SH-SY5Y (cell line): ENCODE results near the gene CD248.

Experiments used
- GATA2 ChIP-seq: IDR thresholded peaks from 2 replicates; pipeline ENCODE4 v1.6.1; 2011; ENCODE audit warnings: mild to moderate bottlenecking, low read depth, low read length
- GATA3 ChIP-seq: IDR thresholded peaks from 2 replicates; pipeline ENCODE4 v1.6.1; 2011; ENCODE audit warnings: low read depth, mild to moderate bottlenecking, low read length, moderate library complexity

Gene CD248

DNA sequence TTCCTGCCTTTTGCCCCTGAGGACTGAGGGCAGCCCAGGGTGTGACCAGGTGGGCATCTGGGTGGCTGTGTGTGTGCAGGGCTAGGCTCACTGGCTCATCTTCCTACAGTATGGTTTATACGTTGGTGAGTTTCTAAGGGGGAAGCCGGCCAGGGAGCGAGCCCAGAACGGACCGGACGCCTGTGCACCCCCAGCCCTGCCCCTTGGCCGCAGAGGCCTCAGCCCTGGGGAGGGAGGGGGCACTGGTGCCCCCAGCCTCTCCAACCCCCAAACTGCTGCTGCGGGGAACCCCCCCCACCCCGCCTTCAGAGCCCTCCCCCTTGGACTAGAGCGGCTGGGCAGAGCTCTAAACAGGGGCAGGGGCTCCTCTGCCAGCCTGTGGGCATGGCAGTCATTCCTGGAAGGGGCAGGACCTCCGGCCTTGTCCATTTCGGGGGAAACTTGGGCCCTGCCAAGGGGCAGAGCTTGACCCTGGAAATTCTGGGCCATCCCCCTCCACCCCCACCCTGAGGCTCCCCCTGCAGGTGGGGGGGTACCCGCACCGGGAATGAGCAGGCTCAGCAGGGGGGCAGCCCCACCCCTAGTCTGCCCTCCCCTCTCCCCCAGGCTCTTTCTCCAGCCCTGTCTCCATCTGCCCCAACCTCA lies 33.3 kb downstream of the CD248 start:
- TF ChIP-seq GATA3 (no peak), GATA2 (no peak)

DNA sequence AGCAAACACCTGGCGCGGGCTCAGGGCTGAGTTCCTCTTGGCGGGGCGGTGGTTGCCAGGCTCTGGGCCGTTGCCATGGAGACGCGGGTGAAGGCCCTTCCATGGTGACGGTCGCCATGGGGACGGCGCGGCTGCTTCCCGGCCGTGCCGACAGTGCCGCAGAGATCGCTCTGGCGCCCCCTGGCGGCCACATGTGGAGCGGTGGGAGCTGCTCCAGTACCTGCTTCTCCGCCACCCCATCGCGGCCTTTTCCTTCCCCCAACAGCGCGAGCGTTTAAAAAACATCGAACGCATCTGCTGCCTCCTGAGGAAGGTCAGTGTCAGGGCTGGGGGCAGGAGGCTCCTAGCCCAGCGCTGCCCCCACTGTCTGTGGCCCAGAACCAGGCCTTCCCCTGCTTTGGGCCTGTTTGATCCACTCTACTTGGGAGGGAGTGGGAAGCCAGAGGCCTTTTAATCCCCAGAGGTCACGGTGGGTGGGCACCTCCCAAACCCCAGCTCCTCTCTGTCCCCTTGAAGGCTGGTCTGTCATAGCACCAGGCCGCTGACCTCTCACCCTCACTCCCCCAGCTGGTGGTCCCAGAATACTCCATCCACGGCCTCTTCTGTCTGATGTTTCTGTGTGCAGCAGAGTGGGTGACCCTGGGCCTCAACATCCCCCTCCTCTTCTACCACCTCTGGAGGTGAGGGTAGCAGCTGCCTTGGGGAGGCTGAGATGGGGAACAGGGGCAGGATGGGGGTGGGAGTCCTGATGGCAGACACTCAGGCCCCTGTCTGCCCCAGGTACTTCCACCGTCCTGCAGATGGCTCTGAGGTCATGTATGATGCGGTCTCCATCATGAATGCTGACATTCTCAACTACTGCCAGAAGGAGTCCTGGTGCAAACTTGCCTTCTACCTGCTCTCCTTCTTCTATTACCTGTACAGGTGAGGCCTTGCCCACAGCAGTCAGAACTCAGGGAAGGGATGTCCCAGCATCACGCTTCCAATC lies 34.1 kb downstream of the CD248 start:
- TF ChIP-seq GATA2, result no peak

DNA sequence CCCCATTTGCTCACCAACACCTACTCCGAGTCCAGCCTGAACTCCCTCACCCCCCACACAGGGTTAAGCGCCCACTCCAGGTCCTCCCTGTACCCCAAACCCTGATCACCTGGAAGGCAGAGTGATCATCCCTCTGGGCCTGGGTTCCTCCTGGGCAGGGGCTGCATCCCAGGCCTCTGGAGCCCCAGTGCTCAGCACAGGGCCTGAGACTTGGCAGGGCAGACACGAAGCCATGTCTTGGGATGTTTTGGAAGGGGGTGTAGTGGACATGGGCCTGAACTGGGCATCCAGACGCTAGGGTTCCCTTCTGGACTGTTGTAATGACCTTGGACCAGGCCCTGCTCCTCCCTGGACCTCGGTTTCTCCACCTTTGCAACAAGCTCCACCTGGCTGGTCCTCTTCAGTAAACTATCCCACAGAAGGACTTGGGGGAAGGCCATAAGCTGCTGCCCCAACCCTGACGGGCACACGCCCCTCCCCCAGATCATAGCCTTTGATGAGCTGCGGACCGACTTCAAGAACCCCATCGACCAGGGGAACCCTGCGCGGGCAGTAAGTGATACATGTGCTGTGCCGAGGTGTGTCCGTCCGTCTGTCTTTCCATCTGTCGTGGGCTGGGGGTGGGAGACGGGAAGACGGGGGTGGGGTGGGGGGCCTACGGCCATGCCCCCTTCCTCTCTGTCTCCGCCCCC lies 34.9 kb downstream of the CD248 start:
- no peak for TF ChIP-seq GATA3
- TF ChIP-seq GATA2, result no peak

DNA sequence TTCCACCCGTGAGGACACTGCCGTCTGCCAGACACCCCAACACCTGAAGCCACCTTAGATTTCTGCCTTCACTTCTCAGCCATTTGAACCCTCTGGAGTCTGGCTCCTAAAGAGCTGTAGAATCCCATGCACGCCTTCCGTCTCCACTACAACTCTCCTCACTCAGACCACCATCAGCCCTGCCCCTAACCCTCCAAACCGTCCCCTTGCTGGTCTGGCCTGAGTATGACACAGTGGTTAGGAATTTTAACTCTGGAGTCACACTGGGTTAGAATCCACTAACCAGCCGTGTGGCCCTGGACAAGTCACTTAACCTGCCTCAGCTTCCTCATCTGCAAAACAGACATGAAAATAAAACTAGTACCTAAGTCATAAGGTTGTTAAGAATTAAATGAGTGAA lies 35.8 kb downstream of the CD248 start:
- TF ChIP-seq GATA2, result no peak

DNA sequence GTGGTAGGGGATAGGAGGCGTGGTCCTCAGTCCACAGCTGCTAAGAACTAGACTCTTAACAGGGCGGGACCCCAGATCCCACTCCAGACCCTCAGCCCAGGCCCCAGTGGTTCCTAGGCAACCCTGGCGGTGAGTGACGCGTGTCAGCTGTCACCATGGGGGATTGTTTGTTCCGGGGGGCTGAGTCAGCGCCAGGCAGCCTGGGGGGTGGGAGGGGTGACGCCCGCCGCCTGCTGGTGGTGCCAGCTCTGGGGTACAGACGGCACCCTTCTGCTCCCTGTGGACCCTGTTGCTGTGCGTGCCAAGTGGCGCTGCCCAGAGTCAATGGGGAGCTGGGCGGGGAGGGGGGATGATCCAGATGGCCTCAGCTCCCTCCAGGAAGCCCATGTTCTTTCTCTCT lies 36.4 kb downstream of the CD248 start:
- TF ChIP-seq GATA2 (no peak), GATA3 (no peak)

DNA sequence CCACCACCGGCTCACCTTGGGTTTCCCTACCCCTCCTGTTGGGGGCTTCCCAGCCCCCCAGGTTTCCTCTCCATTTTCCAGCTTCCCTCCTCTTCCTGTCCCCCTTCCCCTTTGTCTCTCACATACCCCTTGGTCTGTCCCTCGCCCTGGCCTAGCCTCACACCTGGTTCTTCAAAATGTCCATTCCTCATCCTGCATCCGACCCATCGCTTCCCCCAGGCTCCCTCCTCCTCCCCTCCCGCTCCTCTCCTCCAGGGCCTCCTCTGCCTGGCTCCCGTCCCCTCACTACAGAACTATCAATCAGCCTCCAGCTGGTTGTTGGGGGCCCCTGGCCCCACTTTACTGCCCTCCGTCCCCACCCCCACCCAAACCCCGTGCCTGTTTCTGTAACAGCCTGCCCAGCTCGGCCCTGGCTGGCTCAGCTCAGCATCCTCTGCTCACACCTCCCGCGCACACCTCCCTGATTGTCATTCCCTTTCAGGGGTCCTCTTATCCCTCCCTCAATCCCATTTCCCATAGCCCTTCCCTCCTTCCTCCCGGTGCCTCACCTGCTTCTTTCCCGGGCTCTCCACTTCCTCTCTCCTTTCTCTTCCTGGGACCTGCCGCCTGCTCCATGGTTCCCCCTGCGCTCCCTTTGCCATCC lies 37.6 kb downstream of the CD248 start:
- TF ChIP-seq GATA3 (no peak), GATA2 (no peak)

DNA sequence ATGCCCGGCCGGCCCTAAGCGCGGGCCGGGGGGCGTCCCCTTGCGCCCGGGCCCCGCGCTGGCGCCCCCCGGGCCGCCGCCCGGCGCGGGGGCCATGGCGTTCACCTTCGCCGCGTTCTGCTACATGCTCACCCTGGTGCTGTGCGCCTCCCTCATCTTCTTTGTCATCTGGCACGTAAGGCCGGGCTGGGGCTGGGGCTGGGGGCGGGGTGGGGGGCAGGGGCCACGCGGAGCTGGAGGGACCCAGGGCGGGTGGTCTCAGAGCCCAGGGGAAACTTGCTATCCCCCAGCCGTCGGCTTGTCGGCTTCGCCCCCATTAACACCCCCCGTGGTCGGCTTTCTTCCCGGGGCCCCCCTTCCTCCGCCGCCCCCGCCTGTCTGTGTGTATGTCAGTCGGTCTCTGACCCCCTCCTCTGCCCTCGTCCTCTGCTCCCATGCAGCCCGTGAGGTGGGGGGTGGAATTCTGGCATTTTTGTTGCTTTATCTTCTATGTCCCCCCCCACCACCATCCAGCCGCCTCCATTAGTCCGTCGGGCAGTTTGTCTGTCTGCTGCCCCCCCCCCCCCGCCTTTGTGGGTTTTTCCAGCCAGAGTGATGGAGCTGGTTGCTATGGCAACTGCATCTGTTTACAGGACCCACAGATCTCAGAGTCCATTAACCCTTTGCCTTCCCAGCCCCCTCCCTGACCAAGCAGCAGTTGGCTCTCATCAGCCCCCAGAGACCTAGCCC lies 38.3 kb downstream of the CD248 start:
- TF ChIP-seq GATA2, result no peak
- no peak for TF ChIP-seq GATA3

DNA sequence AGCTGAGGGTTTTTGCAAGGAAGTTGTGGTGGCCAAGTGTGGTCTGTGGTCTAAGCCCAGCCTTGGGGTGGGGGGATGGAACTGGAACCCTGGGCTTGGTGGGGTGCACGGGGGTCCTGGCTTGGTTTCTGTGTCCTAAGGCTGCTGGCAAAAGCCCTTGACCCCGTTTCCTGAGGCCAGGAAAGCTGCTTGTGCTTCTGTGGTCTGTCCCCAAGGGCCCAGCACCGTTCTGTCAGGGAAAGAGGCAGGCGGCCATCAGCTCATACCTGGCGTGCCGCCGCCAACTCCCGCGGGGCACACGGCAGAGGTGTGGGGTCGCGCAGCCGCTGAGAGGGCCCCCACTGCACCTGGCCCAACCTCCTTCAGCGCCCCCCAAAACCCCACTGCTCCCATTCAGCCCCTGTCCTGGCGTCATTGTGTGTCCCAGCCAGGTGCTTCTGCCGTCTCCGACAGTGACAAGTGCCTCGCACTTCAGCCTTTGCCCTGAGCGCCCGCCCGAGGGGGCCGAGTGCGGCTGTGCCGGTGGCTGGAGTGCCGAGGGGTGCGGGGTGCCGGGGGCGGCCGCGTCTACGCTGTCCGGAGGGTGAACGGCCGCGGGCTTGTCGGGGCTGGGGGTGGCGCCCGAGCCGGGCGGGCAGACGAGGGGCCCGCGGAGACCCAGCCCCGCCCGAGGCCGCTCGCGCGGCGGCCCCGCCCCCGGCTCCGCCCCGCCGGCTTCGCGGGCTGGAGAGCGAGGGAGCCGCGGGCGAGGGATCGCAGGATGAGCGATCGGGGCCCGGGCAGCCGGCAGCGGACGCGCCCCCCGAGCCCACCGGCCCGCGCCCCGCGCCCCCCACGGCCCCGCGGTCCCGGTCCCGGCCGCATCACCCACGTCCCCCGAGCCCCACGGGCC lies 39.1 kb downstream of the CD248 start, which contains the start of gene CNIH2:
Gene CNIH2 (plus strand): TSS at position 705 of the 892 bp plus-strand sequence. CDS start 282 bp downstream, outside the sequence.
- TF ChIP-seq GATA3, result no peak
- TF ChIP-seq GATA2, result no peak

DNA sequence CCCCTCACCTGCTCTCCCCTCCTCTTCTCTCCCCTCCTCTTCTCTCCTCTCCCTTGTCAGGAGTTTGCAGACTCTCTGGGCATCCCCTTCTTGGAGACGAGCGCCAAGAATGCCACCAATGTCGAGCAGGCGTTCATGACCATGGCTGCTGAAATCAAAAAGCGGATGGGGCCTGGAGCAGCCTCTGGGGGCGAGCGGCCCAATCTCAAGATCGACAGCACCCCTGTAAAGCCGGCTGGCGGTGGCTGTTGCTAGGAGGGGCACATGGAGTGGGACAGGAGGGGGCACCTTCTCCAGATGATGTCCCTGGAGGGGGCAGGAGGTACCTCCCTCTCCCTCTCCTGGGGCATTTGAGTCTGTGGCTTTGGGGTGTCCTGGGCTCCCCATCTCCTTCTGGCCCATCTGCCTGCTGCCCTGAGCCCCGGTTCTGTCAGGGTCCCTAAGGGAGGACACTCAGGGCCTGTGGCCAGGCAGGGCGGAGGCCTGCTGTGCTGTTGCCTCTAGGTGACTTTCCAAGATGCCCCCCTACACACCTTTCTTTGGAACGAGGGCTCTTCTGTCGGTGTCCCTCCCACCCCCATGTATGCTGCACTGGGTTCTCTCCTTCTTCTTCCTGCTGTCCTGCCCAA lies 40.7 kb downstream of the CD248 start:
- no peak for TF ChIP-seq GATA3
- TF ChIP-seq GATA2, result no peak

DNA sequence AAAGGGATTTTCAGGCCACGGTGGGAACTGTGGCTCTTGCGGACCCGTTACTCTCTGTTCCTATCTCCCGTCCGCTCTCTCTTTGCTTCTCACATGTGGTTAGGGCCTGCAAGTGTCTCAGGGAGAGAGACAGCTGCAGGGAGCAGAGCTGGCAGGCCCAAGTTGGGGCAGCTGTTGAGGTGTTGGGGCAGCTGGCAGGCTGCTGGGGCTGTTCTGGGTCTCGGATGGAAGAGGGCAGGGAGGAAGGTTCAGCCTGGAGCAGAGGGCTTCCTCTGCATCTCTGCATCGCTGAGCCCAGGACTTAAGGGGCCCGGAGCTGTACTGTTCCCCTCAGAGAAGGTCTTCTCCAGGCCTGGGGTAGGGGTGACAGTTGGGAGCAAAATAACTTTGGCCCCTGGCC lies 41.4 kb downstream of the CD248 start:
- TF ChIP-seq GATA2 (no peak), GATA3 (no peak)

DNA sequence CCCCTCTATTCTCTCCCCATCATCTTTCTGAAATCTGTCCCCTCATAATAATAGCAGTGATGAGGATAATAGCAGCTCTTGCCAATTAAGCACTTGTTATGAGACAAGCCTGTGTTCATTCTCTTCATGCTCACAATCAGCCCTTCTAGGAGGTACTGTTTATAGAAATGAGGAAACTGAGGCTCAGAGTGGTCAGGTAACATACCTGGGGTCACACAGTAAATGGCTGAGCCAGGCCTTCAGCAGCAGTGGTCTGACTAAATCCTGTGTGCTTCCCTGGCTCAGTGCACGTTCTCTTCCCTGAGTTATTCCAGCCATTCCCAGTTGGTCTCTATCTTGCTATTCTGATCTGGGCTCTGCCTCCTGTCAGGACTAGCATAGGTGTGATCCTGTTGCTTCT lies 42.6 kb downstream of the CD248 start:
- TF ChIP-seq GATA2, result no peak
- TF ChIP-seq GATA3, result no peak

DNA sequence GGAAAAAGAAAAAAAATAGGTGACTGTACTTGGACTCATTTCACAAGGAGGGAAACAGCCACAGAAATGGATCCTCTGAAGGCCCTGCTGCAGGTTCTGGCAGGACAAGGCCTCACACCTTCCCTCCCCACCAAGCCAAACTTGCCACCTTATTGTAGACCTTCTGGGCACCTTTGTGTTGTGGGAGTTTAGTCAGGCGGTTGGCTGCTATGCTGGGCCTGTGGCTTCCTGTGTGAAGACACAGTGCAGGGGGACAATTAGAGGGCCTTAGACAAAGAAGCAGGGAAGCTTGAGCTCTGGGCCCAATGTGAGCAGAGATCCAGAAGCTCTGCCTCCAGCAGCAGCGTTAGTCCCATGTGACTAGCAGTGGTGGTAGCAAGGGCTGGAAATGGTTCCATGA lies 44.2 kb downstream of the CD248 start:
- no peak for TF ChIP-seq GATA2
- no peak for TF ChIP-seq GATA3
